Hematopoietic multipotent progenitor cell treated with erythropoietin and hydrocortisone succinate and interleukin-3 and kit ligand, for 4 days (in vitro differentiated cells): Measurements from ENCODE around the gene SASH3.

Experiments used
- DNase-seq: peaks from one replicate; pipeline ENCODE4 v3.0.0-alpha.2; 2015

Gene SASH3

DNA sequence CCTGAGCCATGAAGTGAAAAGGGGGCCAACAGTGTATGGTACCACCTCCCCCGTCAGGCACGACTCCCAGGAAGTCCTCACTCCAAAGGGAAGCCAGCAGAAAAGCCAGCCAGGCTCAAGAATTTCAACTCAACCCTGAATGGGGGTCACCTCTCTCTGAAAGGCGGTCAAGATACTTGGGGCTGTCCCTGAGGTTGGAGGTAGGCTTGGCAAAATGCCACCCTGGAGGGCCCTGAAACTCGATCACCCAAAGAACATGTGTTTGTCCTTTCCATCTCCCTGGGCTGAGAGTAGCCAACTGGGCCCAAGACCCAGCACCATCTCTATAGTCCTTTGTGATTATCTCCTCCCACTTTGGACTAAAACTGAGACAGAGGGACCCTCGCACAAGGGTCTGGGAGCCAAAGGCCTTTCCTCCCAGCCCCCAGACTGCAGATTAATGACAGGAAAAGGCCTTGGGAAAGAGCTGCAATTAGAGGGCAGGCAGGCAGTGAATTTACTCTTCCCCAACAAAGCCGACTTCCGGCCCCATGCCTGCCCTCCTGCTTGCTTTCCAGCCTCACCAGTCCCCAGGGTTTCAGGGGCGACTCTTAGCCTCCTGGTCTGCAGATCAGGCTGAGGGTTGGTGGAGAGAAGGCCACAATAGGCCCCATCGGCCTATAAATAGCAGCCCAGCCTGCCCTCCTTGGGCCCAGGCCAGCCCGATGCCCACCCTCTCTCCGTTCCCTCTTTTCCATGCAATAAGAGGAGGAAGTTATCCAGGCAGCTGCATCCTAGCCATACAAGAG, 5.6 kb downstream of the SASH3 start:
- no peak for DNase-seq

- DNase-seq: peak; percentile 89
These were observed 6.5 kb downstream of the SASH3 start for GRCh38 chrX:129786210-129786651.

GRCh38 chrX:129787336-129788055, 7.7 kb downstream of the SASH3 start:
- DNase-seq: no peak

DNA sequence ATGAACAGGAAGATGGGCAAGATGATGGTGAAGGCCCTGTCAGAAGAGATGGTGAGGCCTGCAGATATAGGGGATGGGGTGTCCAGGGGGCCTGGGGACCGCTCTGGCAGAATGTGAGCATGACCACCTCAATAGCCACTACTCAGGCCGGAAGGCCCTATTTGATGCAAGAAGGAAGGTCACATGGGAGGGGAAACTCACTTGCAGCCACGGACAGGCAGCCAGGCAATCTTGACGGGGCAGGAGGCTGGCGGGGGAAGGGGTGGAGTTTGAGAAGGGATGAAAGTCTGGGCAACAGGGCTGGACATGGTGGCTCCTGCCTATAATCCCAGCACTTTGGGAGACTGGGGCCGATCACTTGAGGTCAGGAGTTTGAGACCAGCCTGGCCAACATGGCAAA, 8.8 kb downstream of the SASH3 start:
- DNase-seq: no peak

GRCh38 chrX:129790146-129790545, 10.4 kb downstream of the SASH3 start:
- no peak for DNase-seq

- DNase-seq: no peak
These were observed 11.1 kb downstream of the SASH3 start for GRCh38 chrX:129790808-129791207.

DNA sequence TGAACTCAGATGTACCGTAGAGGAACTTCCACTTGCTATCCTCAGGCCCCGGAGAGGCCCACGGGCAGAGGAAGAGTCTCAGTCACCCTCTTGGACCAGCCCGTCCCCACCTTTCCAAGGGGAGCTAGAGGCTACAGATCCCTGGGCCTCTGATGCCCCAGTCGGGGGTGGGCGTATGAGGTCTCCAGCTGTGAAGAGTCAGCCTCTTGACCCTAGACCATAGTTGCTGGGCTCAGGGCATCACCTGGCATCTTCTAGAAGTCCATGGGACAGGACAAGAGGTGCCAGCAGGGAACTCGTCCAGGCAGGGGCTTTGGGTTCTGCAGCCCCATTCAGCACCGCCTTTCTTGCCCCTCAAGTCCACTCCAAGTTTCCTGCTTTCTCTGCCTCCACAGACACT, 11.6 kb downstream of the SASH3 start:
- DNase-seq: no peak

- DNase-seq: no peak
These were observed 12.3 kb downstream of the SASH3 start for GRCh38 chrX:129791961-129792570.

DNA sequence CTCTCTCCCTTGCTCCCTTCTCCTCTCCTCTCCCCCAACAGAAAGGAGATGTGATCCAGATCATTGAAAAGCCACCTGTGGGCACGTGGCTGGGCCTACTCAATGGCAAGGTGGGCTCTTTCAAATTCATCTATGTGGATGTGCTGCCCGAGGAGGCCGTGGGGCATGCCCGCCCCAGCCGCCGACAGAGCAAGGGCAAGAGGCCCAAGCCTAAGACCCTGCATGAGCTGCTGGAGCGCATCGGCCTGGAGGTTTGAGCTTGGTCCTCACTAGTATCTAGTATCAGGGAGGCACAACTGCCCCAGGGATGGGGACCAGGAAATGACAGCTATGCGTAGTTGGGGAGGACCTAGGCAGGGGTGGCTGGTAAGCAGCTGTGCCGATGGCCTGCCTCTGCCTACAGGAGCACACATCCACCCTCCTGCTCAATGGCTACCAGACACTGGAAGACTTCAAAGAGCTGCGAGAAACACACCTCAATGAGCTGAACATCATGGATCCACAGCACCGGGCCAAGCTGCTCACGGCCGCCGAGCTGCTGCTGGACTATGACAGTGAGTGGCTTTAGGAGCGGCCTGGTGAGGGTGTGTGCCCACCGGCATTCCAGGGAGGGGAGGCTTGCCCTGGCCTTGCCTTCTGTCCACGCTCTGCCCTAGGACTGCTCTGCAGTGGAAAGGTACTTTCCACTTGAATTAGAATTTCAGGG, 13.0 kb downstream of the SASH3 start:
- no peak for DNase-seq

DNA sequence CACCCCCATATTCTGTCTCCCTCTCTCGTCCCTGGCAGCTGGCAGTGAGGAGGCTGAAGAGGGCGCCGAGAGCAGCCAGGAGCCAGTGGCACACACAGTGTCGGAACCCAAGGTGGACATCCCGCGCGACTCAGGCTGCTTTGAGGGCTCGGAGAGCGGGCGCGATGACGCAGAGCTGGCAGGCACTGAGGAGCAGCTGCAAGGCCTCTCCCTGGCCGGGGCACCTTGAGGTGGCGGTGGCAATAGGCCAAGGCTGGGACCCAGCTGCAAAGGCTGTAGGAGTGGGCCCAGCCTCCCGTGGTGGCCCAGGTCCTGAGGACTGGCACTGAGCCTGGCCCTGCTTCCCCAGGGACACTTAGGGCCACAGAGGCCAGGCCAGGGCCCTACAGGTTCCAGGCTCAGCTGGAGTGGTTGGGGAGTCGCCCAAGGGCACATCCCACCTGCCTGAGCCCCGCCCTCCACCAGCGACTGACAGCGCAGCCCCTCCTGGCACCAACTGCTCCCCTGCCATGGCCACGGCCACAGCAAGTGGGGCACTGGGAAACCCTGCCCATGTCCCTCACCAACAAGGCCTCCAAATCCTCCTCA, 13.9 kb downstream of the SASH3 start:
- DNase-seq: no peak

DNA sequence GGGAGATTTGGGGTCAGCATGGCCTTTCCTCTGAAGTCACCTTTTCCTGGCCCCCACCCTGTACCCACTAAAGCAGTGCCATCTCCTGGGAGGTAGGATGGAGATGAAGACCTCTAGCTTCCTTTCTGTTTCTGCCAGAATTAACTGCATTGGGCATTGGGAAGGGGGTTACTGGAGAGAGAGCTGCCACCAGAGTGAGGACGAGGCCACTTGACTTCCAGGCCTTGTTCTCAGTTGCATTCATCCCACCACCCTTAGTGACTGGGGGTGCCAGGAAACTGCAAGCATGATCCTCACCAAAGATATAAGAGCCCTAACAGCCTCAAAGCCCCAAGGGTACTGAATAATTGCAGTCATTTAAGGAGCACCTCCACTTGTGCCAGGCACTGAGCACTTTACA, 15.8 kb downstream of the SASH3 start:
- DNase-seq: no peak

GRCh38 chrX:129797251-129797906, 17.6 kb downstream of the SASH3 start:
- DNase-seq: no peak

GRCh38 chrX:129798456-129798855, 18.7 kb downstream of the SASH3 start:
- no peak for DNase-seq

DNA sequence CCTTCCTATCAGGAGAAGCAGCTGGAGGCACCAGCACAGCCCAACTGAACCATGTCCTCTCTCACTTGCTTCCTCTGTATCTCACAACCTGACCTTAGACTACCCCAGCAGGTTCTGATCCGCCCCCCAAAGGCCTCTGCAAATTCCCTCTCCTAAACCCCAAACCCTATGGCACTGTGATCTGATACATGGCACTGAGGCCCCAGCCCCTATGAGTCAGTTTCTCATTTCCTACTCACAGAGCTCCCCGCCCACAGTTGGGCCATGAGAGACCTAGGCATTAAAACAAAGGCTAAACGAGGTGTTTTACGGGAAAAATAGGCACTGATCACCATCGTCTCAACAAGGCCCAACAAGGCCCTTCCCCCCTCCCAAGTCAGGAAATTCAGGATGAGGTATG, 19.1 kb downstream of the SASH3 start:
- peak; percentile 37 for DNase-seq

DNA sequence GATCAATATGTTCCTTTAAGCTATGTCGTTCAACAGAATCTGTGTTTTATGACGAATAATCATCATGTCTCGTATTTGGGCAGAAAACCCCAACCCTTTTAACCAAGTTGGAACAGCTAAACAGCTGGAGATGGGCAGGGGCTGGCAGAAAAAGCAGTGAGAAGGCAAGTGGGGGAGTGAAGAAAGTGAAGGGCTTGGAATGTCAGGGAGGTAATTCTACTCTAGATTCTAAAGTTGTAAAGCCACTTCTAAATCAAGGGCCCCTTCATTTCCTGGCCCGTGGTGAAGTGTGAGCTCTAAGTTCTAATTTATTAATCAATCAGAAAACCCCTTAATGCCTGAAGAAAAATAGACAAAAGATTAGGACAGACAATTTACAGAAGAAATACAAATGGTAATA, 20.4 kb downstream of the SASH3 start:
- no peak for DNase-seq

DNA sequence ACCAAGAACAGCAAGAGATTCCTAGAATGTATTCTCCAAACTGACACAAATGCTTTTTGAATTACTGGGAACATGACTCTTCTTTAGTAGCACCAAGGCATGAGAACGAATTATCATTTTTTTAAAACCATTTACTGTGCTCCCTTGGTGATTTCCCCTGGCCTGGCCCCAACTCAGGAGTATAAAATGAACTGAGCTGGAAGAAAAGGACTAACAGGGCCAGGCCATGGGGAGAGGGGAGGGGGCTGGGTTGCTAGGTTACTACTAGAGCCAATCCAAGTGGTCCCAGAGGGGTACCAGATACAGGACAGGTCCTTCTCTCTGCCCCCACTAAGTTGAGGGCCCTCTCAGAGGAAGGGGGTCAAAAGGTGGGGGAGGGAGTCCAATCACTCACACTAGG, 23.1 kb downstream of the SASH3 start:
- DNase-seq: no peak

DNA sequence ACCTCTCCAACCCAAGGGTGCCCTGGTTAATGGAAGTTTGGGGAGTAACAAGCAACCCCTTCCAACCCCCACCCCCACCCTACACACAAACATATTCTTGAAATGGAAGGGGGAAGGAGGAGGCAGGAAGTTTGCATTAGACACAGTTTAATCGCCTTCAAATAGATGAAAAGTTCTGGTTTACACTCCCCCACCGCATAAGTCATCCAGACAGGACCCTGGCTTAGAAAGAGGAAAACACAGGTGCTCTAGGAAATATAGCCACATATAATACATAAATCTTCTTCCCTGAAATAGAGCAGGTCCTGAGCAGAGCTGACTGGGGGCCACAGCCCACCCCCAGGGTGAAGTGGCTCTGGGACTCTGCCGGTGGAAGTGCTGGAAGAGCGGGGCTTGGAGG, 25.1 kb downstream of the SASH3 start:
- DNase-seq: no peak

- DNase-seq: peak; percentile 16
These were observed 28.5 kb downstream of the SASH3 start for GRCh38 chrX:129808158-129808828.

DNA sequence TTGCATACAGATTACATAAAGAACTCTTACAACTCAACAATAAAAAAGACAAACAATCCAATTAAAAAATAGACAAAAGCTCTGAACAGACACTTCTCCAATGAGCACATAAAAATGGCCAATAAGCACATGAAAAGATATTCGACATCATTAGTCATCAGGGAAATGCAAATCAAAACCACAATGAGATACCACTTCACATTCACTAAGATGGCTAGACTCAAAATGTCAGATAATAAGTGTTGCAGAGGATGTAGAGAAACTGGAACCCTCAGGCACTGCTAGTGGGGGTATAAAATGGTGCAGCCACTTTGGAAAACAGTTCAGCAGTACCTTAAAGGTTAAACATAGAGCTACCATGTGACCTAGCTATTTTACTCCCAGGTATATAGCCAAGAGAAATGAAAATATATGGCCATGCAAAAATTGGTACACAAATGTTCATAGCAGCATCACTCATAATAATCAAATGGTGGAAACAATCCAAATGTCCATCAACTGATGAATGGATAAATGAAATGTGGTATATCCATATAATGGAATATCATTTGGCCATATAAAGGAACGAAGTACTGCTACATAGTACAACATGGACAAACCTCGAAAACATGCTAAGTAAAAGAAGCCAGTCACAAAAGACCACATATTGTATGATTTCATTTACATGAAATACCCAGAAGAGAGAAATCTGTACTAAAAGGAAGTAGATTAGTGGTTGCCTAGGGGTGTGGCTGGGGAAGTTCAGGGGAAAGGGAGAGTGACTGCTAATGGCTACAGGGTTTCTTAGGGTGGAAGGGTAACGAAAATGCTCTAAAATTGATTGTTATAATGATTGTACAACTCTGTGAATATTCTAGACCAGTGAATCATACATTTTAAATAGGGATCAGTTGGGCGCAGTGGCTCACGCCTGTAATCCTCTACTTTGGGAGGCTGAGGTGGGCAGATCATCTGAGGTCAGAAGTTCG, 29.4 kb downstream of the SASH3 start:
- peak; percentile 53 for DNase-seq

GRCh38 chrX:129813662-129814368, 34.1 kb downstream of the SASH3 start:
- no peak for DNase-seq
